COLO829 (cell line): ENCODE measurements around the gene RPL7A.
A peak's percentile ranks its signal among the peaks of the same experiment; 100 is the strongest.
"Not testable (repeated sequence)": the region's sequence is repeated elsewhere in the genome, so short reads cannot be mapped to it uniquely, and the experiment has no call there.

Experiments used
- DNase-seq: peaks from one replicate; pipeline ENCODE4 v3.0.0; 2012; ENCODE audit warnings: low spot score

The RPL7A gene

DNA sequence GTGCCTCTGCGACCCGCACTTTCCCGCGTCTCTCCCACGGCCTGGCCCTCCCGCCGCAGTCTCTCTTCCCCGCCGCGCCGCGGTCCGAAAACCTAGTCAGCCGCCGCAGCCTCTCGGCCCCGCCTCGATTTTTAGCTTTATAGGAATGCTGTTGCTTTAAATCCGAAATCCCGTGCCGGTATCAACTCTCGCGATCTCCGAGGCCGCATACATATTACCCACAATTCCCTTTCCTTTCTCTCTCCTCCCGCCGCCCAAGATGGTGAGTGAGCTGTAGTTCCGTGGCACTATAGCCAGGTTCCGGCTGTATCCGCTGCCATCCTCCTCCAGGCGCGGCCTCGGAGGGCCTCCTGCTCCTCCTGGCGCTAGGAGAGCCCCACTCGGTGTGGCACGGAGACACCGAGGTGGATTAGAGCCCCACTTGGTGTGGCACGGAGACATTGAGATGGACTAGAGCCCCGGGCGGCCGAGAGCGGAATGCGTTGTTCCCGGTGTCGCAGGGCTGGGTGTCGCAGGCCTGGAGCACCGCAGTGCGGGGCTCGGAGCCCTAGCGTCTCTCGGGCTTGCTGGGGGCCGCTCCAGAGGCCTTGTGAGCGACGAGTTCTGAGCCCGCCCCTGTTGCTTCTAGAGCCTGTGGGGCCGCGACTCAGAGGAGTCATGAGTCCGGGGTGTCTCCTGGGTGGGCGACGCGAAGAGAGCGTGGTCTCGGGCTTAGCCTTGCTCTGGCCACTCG, at the start of gene RPL7A, which contains the start of gene MED22:
TSS of gene RPL7A (plus strand) at position 234 of the 733 bp plus-strand sequence. CDS start at position 260, 26 bp downstream.
TSS of gene MED22 (minus strand) at position 147 of the 733 bp plus-strand sequence. CDS start 1,469 bp downstream, outside the sequence.
- peak; percentile 98 for DNase-seq

GRCh38 chr9:133299996-133300395, 48.0 kb upstream of the RPL7A start:
- DNase-seq = not testable (repeated sequence)

- no peak for DNase-seq
Measured at GRCh38 chr9:133301253-133302230, 46.5 kb upstream of the RPL7A start.

GRCh38 chr9:133303266-133304157, 44.5 kb upstream of the RPL7A start:
- DNase-seq = no peak

GRCh38 chr9:133304158-133304470, 43.9 kb upstream of the RPL7A start:
- no peak for DNase-seq

GRCh38 chr9:133304477-133305377, 43.3 kb upstream of the RPL7A start:
- no peak for DNase-seq

DNA sequence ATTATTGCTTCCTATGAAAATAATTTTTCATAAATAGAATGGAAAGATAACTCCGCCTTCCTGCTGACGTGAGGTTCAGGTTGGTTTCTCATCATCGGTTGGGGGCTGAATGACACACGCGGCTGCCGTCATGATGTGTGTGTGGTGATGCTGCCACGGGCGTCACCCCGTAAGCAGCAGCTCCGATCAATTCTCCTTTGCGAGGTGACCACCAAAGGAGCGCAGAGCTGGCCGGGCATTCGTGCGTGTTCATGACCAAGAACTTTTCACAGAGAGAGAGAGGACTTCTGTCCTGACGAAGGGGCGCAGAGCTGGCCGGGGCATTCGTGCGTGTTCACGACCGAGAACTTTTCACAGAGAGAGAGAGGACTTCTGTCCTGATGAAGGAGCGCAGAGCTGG, 42.3 kb upstream of the RPL7A start:
- DNase-seq = no peak

GRCh38 chr9:133306242-133307204, 41.5 kb upstream of the RPL7A start:
- peak; percentile 15 for DNase-seq

DNA sequence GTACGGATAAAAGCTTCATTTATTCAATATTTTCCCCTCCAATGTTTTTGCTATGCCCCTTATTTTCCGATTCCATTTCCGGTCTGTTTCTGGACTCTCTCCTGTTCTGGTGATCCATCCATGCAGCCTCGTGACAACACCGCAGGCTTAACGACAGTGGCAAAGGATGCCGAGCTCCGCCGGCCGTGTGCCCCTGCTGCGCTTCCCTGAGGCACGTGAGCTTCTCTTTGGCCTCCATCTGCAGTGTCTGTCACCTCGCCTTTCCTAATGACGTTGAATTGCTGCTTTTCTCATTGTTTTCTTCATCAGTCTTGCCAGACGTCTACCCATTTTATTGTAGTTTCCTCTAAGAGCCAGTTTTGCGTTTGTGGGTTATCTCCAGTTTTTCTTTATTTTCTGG, 40.7 kb upstream of the RPL7A start:
- no peak for DNase-seq

- DNase-seq = no peak
Measured at GRCh38 chr9:133309608-133310007, 38.4 kb upstream of the RPL7A start.

- no peak for DNase-seq
Measured at GRCh38 chr9:133315997-133316396, 32.0 kb upstream of the RPL7A start.

DNA sequence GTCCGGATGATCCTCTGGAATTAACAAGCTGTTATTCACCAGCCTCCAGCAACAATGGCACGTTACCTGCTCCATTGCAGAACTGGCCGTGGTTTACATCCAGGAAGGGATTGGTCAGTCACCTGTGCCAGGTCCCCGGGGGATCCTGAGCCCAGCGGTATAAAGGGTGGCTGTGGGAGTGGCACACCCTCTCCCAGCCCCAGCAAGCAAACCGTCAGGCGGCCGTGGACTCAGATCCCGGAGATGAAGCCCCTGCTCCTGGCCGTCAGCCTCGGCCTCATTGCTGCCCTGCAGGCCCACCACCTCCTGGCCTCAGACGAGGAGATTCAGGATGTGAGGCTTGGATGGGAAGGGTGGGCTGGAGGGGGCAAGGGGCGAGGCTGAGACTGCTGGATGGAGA, 30.5 kb upstream of the RPL7A start:
- not testable (repeated sequence) for DNase-seq

DNA sequence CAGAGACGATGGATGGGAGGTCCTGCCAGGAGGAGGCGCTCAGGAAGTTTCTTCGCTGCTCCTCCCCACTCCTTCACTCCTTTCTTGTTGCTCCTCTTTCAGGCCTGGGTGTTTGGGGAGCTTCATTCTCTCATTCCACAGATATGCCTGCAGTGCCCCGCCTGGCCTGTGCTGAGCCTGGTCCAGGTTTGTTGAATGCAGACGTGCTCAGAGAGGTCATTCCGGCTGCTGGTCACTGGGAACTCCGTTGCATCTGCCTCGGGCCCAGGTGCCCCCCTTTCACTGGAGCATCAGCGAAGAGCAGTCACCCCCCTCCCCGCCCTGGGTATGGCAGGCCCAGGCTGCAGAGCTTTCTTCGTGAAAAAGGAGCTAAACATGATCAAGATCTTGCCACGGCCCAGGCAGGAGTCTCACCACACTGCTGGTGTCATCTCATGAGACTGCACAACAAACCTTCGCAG, 27.6 kb upstream of the RPL7A start:
- no peak for DNase-seq

- no peak for DNase-seq
Measured at GRCh38 chr9:133321411-133321935, 26.5 kb upstream of the RPL7A start.

DNA sequence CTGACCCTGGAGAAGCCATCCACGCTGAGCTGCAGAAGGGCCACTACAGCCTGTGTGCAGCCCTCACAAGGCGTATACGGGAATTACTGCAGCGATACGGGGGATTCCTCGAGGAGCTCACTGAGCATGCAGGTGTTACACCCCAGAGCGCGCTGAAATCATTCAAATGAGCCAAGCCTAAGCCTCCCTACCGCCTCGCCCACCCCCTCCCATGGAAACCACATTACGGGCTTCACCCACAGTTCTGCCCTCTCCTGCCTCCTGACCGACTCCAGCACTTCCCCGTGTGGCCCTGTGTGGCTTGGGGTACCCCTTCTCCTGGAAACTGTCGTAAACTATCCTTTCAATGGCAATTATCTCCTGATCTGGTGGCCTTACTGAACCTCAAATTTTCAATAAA, 25.3 kb upstream of the RPL7A start:
- DNase-seq = no peak

- DNase-seq = no peak
Measured at GRCh38 chr9:133323211-133323610, 24.8 kb upstream of the RPL7A start.

DNA sequence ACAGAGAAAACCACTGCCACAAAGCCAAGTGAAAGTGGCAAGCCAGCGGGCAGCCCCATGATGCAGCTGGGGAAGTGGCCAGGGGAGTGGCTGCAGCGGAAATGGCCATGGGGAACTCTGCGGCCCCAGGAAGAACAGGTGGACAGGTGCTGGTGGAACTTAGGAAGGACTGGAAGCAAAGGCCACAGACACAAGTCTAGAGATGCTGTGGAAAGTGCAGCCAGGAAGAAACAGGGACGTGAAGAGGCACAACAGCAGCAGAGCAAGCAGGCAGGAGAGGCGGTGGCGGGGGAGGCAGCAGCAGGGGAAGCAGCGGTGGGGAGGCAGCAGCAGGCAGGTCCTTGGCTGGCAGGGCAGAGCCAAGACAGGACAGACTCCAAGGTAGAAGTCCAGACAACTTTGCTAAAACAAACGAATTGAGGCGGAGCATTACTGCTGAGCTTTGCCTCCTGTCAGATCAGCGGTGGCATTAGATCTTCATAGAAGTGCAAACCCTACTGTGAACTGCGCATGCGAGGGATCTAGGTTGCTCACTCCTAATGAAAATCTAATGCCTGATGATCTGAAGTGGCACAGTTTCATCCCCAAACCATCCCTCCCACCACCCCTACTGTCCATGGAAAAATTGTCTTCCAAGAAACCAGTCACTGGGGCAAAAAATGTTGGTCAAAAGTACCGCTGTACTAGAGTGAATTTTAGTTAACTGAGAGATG, 23.9 kb upstream of the RPL7A start:
- no peak for DNase-seq

GRCh38 chr9:133327021-133327420, 21.0 kb upstream of the RPL7A start:
- DNase-seq = not testable (repeated sequence)
